Chondrocyte (in vitro differentiated cells): ENCODE results near the gene OOSP1. TPM values are rescaled to one million over a fixed set of nuclear protein-coding genes. Genes with fewer than 3 reads are reported as not detected.

Source experiments
- DNase-seq: peaks from one replicate; pipeline ENCODE4 v3.0.0; 2021; ENCODE audit warnings: mixed read lengths, low spot score
- H3K27ac Mint-ChIP-seq: one replicate; pipeline ENCODE4 v1.8.0; 2021; ENCODE audit warnings: mild to moderate bottlenecking, moderate library complexity, mixed read lengths; ENCODE audit not compliant: unreplicated experiment
- H3K27me3 Mint-ChIP-seq: 2 replicates; pipeline ENCODE4 v1.8.0; 2021; ENCODE audit warnings: low read depth, mixed read lengths
- H3K36me3 Mint-ChIP-seq: 2 replicates; pipeline ENCODE4 v1.8.0; 2021; ENCODE audit warnings: low read depth, mixed read lengths
- H3K4me1 Mint-ChIP-seq: 2 replicates; pipeline ENCODE4 v1.8.0; 2021; ENCODE audit warnings: low read depth, mild to moderate bottlenecking, mixed read lengths
- H3K4me3 Mint-ChIP-seq: one replicate; pipeline ENCODE4 v1.8.0; 2021; ENCODE audit warnings: mild to moderate bottlenecking, moderate library complexity, mixed read lengths; ENCODE audit not compliant: unreplicated experiment
- H3K9me3 Mint-ChIP-seq: 2 replicates; pipeline ENCODE4 v1.8.0; 2021; ENCODE audit warnings: low read depth, mixed read lengths
- long read RNA-seq: library from polyadenylated mRNA; stranded (forward); transcript quantifications from one replicate; pipeline ENCODE4 v2.0.0, GENCODE V29; 2021
- total RNA-seq: library from RNA; stranded (reverse); gene quantifications from 3 replicates; pipeline ENCODE4 v1.2.1, GENCODE V29; 2021
- TF ChIP-seq, protein P1 (sequence below): fragments of 200-600 bp; sonication (generic); IDR thresholded peaks from 2 replicates; pipeline ENCODE4 v1.5.0; 2021; ENCODE audit warnings: antibody characterized with exemption, mild to moderate bottlenecking, moderate library complexity

The OOSP1 gene, protein sequence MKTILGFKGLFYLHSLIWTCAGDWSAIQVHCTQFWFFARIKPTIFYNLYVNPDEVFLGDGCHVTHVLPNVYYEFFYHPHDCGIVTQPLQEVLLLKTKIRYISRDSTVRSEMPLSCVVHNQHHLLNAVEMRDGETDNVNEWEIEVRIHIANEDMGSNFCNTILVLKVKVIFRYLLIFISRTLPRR
- not detected in 3 replicates for total RNA-seq
- long read RNA-seq: 0 reads

DNA sequence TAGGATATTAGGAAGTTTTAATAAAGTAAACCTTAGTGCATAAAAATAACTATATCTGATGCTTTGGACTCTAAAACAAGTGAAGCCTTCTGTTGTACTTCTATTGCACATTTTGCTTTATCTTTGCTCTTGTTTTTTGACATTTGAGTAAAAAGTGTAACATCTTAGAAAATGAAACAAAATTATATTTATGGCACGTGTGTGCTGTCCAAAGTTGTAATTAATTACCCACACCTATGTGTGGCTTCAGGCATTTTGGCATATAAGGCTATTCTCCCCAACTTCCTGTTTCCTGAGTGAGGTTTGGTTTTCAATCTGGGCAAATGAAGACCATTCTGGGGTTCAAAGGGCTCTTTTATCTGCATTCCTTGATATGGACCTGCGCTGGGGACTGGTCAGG, at the start of gene OOSP1:
TSS of gene OOSP1 (plus strand) at position 301 of the 400 bp plus-strand sequence. CDS start at position 324, 23 bp downstream.
- TF ChIP-seq, protein P1, sequence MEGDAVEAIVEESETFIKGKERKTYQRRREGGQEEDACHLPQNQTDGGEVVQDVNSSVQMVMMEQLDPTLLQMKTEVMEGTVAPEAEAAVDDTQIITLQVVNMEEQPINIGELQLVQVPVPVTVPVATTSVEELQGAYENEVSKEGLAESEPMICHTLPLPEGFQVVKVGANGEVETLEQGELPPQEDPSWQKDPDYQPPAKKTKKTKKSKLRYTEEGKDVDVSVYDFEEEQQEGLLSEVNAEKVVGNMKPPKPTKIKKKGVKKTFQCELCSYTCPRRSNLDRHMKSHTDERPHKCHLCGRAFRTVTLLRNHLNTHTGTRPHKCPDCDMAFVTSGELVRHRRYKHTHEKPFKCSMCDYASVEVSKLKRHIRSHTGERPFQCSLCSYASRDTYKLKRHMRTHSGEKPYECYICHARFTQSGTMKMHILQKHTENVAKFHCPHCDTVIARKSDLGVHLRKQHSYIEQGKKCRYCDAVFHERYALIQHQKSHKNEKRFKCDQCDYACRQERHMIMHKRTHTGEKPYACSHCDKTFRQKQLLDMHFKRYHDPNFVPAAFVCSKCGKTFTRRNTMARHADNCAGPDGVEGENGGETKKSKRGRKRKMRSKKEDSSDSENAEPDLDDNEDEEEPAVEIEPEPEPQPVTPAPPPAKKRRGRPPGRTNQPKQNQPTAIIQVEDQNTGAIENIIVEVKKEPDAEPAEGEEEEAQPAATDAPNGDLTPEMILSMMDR: no peak
- Mint-ChIP-seq H3K27ac (no peak within 1 kb of the TSS), H3K4me1 (no peaks in the 10 kb centered on the region), H3K4me3 (no peak within 1 kb of the TSS), H3K27me3 (peaks cover 8% of the 10 kb centered on the region), H3K9me3 (no peaks in the 10 kb centered on the region), H3K36me3 (no peaks in the 10 kb centered on the region)
- DNase-seq: no peak

DNA sequence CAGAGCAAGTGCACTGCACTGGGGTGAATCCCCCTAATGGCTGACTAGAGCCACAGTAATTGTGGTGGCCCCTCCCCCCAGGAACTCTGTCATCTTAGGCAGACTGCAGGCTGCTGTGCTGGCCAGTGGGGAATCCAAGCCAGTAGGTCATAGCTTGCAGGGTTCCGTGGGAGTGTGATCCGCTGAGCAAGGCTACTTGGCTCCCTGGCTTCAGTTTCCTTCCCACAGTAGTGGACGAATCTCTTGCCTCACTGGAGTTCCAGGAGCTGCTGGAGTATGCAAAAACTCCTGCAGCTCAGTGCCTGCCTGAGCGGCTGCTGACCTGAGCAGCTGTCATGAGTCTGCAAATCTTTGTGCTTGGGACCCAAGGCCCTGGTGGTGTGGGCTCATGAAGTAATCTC, 46.5 kb upstream of the OOSP1 start:
- DNase-seq: no peak
- Mint-ChIP-seq H3K27me3 (peaks cover 2% of the 10 kb centered on the region), H3K27ac (no peak overlapping the region), H3K4me3 (no peak overlapping the region), H3K4me1 (no peaks in the 10 kb centered on the region), H3K36me3 (peaks cover 8% of the 10 kb centered on the region), H3K9me3 (peaks cover 40% of the 10 kb centered on the region)
- TF ChIP-seq, protein P1: no peak

DNA sequence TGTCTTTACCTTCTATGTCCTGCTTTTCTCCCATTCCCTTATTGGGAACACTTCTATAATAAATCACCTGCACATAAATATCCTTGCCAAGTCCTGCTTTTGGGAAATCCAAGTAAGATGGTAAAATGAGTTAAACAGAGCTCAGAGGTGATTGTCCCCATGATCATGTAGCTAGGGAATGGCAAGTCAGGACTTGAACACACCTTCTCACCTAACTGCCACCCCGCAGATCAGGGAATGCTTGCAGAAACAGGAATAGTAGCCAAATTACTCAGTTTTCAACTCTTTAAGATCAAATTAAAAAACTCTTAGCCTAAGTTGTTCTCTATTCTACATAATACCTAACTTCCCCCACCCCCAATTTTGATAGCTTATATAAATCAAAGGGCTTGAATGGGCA, 43.6 kb upstream of the OOSP1 start:
- Mint-ChIP-seq H3K4me1 (no peaks in the 10 kb centered on the region), H3K4me3 (no peak overlapping the region)
- no peak for DNase-seq

DNA sequence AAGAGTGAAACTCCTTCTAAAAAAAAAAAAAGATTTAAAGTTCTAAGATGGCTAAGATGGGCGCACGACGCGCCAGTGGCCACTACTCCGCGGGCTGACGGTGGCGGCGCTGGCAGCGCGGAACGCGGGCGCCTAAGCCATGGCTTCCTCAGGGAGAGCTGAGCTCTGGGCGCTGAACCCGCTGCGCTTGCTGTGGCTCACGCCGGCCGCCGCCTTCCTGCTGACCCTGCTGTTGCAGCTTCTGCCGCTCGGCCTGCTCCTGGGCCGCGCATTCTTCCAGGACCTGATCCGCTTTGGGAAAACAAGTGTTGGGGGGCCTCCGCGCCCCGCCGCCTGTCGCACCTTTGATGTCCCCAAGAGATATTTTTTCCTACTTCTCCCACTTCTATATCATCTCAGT, 40.2 kb upstream of the OOSP1 start:
- H3K36me3 Mint-ChIP-seq: no peaks in the 10 kb centered on the region
- H3K27me3 Mint-ChIP-seq: no peaks in the 10 kb centered on the region
- H3K9me3 Mint-ChIP-seq: peaks cover 9% of the 10 kb centered on the region
- TF ChIP-seq, protein P1: no peak
- no peak overlapping the region for H3K4me3 Mint-ChIP-seq
- peaks cover 4% of the 10 kb centered on the region for H3K4me1 Mint-ChIP-seq
- no peak for DNase-seq
- H3K27ac Mint-ChIP-seq: no peak overlapping the region

More for the DNA sequence above, 43.6 kb upstream of the OOSP1 start:
- Mint-ChIP-seq H3K36me3 (peaks cover 4% of the 10 kb centered on the region), H3K9me3 (peaks cover 21% of the 10 kb centered on the region), H3K27ac (no peak overlapping the region), H3K27me3 (peaks cover 2% of the 10 kb centered on the region)
- TF ChIP-seq, protein P1: no peak

DNA sequence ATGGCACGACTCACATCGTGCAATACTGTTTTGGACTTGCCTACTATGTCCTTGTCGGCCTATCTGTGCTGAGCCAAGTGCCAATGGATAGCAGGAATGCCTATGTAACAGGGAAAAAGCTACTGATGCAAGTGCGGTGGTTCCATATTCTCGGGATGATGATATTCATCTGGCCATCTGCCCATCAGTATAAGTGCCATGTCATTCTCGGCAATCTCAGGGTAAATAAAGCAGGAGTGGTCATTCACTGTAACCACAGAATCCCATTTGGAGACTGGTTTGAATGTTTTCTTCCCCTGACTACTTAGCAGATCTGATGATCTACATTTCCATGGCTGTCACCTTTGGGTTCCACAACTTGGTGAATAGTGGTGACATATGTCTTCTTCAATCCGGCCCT, 39.6 kb upstream of the OOSP1 start:
- TF ChIP-seq, protein P1: no peak
- DNase-seq: no peak
- no peak overlapping the region for H3K27ac Mint-ChIP-seq
- no peaks in the 10 kb centered on the region for H3K27me3 Mint-ChIP-seq
- H3K4me3 Mint-ChIP-seq: no peak overlapping the region
- H3K4me1 Mint-ChIP-seq: peaks cover 4% of the 10 kb centered on the region
- no peaks in the 10 kb centered on the region for H3K36me3 Mint-ChIP-seq
- H3K9me3 Mint-ChIP-seq: peaks cover 9% of the 10 kb centered on the region
